Measurements from ENCODE around the gene IL24.
A peak's percentile ranks its signal among the peaks of the same experiment; 100 is the strongest.

IL24 gene

DNA sequence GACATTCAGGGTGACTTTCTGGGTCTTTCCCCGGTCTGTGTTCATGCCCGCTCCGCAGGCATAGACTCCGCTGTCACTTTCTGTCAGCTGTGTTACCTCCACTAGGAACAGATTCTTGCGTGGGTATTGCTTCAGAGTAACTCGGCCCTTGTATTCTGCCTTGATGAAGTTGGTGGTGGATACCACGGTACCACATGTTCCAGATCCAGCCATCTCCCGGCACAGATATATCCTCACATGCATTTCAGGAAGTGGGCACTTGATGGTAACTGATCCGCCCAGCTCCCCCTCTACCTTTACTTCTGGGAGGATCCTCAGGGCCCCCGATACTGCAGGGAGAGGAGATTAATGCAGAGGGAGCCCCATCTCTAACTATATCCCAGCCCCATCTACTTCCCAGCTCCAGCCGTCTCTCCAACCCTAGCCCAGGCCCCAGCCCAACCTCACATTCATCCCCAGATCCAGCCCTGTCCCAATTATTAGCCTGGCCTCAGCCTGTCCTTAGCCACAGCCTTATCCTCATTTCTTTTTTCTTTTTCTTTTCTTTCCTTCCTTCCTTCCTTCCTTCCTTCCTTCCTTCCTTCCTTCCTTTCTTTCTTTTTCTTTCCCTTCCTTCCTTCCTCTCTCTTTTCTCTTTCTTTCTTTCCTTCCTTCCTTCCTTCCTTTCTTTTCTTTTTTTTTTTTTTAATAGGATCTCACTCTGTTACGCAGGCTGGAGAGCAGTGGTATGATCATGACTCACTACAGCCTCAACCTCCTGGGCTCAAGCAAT, 16.7 kb downstream of the IL24 start:
- peaks cover 19 to 21% (median 21%) of the 10 kb centered on the region in 11 experiments for H3K27me3 ChIP-seq
- H3K4me3 ChIP-seq: no peak overlapping the region
- H3K27ac ChIP-seq: peak overlapping the region in 8 of 11 experiments; percentile 19 to 50 (median 40); a peak in 13 of 22 replicates
- no peaks in the 10 kb centered on the region for H3K9me3 ChIP-seq (replicated peaks in 1 of 11)
- H3K4me2 ChIP-seq: peak overlapping the region; percentile 23 to 97 (median 76); a peak in 21 of 22 replicates
- H3K4me1 ChIP-seq: peaks cover 79 to 89% (median 86%) of the 10 kb centered on the region in 10 experiments
- H3K36me3 ChIP-seq: peaks cover 5 to 84% (median 31%) of the 10 kb centered on the region in 11 experiments; a peak in 17 of 22 replicates
- TF ChIP-seq Cebpa-rat (IDR thresholded peaks at IDR 0.05): no peak
- H4K20me1 ChIP-seq: peaks cover 0 to 46% (median 22%) of the 10 kb centered on the region in 11 experiments; a peak in 18 of 22 replicates
- 0 out of 22 replicates have a peak overlapping the region, but pooled peaks of 3 of the 11 experiments have one; percentile 4 to 28 (median 20) for H3K9ac ChIP-seq

DNA sequence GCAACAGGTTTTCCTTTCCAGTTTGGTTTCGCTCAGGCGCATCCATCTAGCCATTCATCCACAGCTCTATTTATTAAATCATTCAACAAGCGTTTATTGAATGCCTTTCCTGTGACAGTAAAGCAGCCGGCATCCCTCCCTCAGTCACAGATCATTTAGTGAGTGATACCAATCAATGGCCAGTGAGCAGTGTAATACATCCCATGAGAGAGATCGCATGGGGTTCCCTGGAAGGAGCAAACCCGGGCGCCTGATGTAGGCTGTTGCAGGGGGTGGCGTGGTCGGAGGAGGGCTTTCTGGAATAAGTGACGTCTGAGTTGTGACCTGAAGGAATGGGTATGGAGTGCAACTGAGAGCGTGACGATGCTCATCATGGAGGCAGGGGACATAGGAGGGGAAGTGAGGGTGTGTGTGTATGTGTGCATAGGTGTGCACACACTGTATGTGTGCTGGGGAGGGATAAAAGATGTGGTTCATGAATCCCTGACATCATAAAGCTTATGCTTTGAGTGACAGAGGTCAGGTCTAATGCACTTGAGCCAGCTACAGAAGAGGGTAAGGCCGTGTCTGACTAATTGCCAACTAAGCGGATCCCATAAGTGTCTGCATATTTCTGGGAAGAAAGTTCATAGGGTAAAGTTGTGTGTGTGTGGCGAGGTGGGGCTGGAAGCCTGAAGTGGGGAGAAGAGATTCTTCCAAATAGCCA, 17.9 kb downstream of the IL24 start:
- H3K9me3 ChIP-seq (replicated peaks in 1 of 11): no peaks in the 10 kb centered on the region; a peak in 2 of 22 replicates
- no peak; a peak in 1 of 22 replicates for TF ChIP-seq Cebpa-rat (IDR thresholded peaks at IDR 0.05)
- H3K4me1 ChIP-seq: peaks cover 80 to 90% (median 86%) of the 10 kb centered on the region in 10 experiments
- H3K27ac ChIP-seq: peak overlapping the region in 7 of 11 experiments; percentile 22 to 49 (median 39); a peak in 9 of 22 replicates
- peak overlapping the region; percentile 43 to 97 (median 76) for H3K4me2 ChIP-seq
- H3K36me3 ChIP-seq: peaks cover 5 to 77% (median 21%) of the 10 kb centered on the region in 11 experiments; a peak in 16 of 22 replicates
- peaks cover 7 to 9% (median 8%) of the 10 kb centered on the region in 11 experiments for H3K27me3 ChIP-seq
- peaks cover 0 to 36% (median 9%) of the 10 kb centered on the region in 11 experiments; a peak in 15 of 22 replicates for H4K20me1 ChIP-seq
- H3K9ac ChIP-seq: peak overlapping the region in 2 of 11 experiments; percentile 6 to 44; a peak in 2 of 22 replicates
- no peak overlapping the region for H3K4me3 ChIP-seq

DNA sequence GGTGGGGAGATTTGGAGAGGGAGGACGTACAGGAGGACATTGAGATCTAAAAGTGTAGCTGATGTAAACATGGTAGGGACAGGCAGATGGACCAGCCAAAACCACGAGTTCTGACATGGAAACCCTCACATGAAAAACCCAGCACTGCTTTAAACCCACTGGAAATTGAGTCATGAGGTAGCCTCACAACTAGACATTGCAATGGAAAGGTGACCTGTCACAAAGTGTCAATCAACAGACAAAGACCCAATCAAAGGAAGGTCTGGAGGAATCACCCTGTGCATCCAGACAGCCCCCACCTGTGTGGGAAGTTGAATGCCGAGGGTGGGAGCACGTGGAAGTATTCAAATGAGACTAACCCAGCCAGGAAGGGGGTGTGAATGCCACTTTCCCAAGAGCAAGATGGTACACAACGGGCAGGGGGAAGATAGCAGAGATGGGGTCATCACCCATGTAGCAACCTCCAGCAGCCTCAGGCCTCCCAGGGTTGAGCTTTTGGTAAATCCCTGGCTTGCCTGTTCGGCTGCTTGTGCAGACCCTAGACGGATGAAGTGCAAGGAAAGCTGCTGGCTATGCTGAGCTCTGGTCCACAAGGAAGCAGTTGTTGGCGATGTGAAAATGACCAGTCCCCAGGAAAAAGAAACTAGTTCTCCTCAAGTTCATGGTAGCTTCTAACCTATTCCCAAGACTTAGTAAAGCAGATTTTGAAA, 18.9 kb downstream of the IL24 start:
- Histone ChIP-seq H3K27me3 (no peaks in the 10 kb centered on the region), H3K4me1 (peaks cover 90 to 98% (median 96%) of the 10 kb centered on the region in 10 experiments)

DNA sequence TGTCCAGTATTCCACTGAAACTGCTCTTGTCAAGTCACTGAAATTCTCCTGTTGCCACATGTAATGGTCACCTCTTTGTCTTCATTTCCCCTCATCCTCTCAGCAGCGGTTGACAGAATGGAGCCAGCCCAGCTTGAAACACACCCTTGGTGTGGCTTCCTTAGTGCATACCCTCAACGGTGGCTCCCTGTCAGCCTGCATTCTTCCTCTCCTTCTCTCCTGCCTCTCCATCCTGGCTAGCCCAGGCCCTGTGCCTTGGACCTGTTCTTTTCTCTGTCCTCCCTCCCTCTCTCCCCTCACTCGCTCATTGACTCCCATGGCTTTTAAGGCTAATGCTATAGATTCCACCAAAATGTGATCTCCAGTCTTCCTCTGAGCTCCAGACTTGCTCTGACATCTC, 20.8 kb downstream of the IL24 start:
- no peaks in the 10 kb centered on the region; a peak in 2 of 22 replicates for H3K9me3 ChIP-seq (replicated peaks in 1 of 11)
- H4K20me1 ChIP-seq: peaks cover 0 to 11% (median 0%) of the 10 kb centered on the region in 11 experiments; a peak in 2 of 22 replicates
- H3K36me3 ChIP-seq: peaks cover 0 to 55% (median 7%) of the 10 kb centered on the region in 11 experiments; a peak in 10 of 22 replicates
- H3K27ac ChIP-seq: peak overlapping the region in 9 of 11 experiments; percentile 21 to 98 (median 97); a peak in 17 of 22 replicates
- TF ChIP-seq Cebpa-rat (IDR thresholded peaks at IDR 0.05): no peak
- peaks cover 98 to 99% (median 99%) of the 10 kb centered on the region in 10 experiments for H3K4me1 ChIP-seq
- peak overlapping the region; percentile 83 to 97 (median 92) for H3K4me2 ChIP-seq
- H3K9ac ChIP-seq: peak overlapping the region in 8 of 11 experiments; percentile 3 to 57 (median 19); a peak in 9 of 22 replicates
- peak overlapping the region in 3 of 10 experiments; percentile 28 to 57 (median 41); a peak in 3 of 20 replicates for H3K4me3 ChIP-seq
- no peaks in the 10 kb centered on the region for H3K27me3 ChIP-seq

More for the DNA sequence above, 18.9 kb downstream of the IL24 start:
- TF ChIP-seq Cebpa-rat (IDR thresholded peaks at IDR 0.05): no peak
- H3K36me3 ChIP-seq: peaks cover 4 to 70% (median 17%) of the 10 kb centered on the region in 11 experiments; a peak in 15 of 22 replicates
- H3K9me3 ChIP-seq (replicated peaks in 1 of 11): no peaks in the 10 kb centered on the region; a peak in 2 of 22 replicates
- peak overlapping the region; percentile 46 to 97 (median 83) for H3K4me2 ChIP-seq
- H3K9ac ChIP-seq: no peak overlapping the region
- H3K27ac ChIP-seq: peak overlapping the region in 3 of 11 experiments; percentile 8 to 28 (median 9); a peak in 2 of 22 replicates
- H3K4me3 ChIP-seq: no peak overlapping the region; a peak in 1 of 20 replicates
- peaks cover 0 to 27% (median 3%) of the 10 kb centered on the region in 11 experiments; a peak in 6 of 22 replicates for H4K20me1 ChIP-seq

DNA sequence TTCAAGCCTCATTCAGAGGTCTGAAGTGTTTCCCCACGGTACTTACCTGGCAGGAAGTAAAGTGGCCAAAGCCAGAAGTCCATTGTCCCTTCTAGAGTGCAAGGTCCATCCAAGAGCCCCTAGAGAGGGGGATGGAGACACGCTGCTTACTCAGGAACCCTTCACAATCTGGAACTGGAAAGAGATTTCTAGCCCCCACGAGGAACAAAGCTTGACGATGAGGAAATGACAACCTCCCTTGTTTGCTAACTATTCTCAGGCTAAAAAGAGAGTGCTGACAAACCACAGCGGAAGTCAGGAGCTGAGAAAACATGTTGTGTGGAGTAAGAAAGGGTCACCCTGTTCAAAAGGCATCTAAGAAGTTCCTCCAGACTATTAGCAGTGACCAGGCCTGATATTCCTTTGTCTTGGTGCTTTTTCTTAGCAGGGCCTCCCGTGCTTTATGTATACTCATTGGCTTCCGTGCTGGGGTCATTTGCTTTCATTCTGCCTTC, 24.6 kb downstream of the IL24 start, which contains the start of gene FCMR:
Gene FCMR, minus strand, starts transcription at position 170 of the 494 bp plus-strand sequence. Its CDS starts 87 bp downstream, at position 83.
- Histone ChIP-seq H3K27me3 (no peaks in the 10 kb centered on the region), H3K4me2 (peak within 1 kb of the TSS; percentile 83 to 97 (median 92)), H3K36me3 (peaks cover 0 to 26% (median 0%) of the 10 kb centered on the region in 11 experiments; a peak in 6 of 22 replicates), H3K4me1 (peaks cover 87 to 100% (median 93%) of the 10 kb centered on the region in 10 experiments), H3K9me3 (replicated peaks in 1 of 11) (no peaks in the 10 kb centered on the region; a peak in 2 of 22 replicates), H3K4me3 (peak within 1 kb of the TSS; percentile 34 to 66 (median 52)), H3K9ac (peak within 1 kb of the TSS; percentile 77 to 89 (median 82)), H4K20me1 (no peaks in the 10 kb centered on the region), H3K27ac (peak within 1 kb of the TSS; percentile 89 to 98 (median 95))
- TF ChIP-seq Cebpa-rat (IDR thresholded peaks at IDR 0.05): peak in 7 of 11 experiments; percentile 18 to 87 (median 71); a peak in 9 of 22 replicates

DNA sequence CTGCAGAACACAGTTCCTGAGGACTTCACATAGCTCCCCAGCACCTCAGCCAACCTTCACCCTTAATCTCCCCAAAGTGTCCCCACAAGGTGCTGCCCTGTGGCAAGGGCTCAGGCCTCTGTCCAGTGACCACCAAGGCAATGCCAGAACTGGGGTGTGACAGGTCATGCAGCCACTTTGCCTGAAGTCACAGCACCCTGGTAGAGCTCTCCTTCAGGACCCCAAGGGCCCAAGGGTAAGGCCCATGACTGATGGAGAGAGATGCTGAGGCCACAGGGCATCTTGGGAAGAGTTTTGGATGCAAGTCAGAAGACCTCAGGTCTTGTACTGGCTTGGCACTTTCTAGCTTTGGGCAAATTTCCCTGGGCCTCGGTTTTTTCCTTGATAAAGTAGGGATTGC, 25.3 kb downstream of the IL24 start:
- Histone ChIP-seq H3K27me3 (no peaks in the 10 kb centered on the region), H4K20me1 (no peaks in the 10 kb centered on the region), H3K4me1 (peaks cover 80 to 100% (median 91%) of the 10 kb centered on the region in 10 experiments), H3K36me3 (peaks cover 0 to 18% (median 0%) of the 10 kb centered on the region in 11 experiments; a peak in 2 of 22 replicates), H3K9ac (peak overlapping the region; percentile 77 to 89 (median 82)), H3K4me2 (peak overlapping the region; percentile 83 to 97 (median 92)), H3K9me3 (replicated peaks in 1 of 11) (no peaks in the 10 kb centered on the region; a peak in 2 of 22 replicates), H3K4me3 (peak overlapping the region in 9 of 10 experiments; percentile 34 to 66 (median 53); a peak in 15 of 20 replicates), H3K27ac (peak overlapping the region; percentile 89 to 98 (median 95))
- TF ChIP-seq Cebpa-rat (IDR thresholded peaks at IDR 0.05): no peak

Data from BLaER1 treated with 17β-estradiol and CSF1 and Interleukin-3, amounts not matched to agents 10 nM and 100 nM (cell line).